ENCODE measurements around the gene PTPRJ. TPM values are rescaled to one million over a fixed set of nuclear protein-coding genes. Genes with fewer than 3 reads are reported as not detected.

The PTPRJ gene
- total RNA-seq, 1 experiment from 2014 or later, result 0.30 TPM

DNA sequence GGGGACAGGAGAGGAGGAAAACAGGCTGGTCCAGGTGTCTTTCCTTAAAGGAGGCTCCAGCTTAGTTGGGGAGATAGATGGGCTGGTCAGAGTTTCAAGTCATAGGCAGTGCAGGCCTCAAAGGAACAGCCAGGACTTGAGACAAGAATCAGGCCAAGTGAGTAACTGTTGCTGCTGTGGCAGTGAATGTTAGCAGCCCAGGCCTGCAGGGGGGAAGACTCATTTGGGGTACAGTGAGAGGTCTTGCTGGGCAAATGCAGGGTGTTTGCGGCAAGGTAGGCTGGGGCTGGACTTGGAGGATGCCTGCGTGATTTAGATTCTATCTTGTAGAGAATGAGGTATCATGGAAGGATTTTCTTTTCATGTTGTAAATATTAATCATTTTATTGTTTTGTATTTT, 24.1 kb downstream of the PTPRJ start:
- no peak for DNase-seq (ENCODE audit: unreplicated experiment)
- intact Hi-C loops (cut with micrococcal nuclease), result no loop called here
- Mint-ChIP-seq H3K9me3 (ENCODE audit: unreplicated experiment) (no peaks in the 10 kb centered on the region), H3K4me1 (ENCODE audit: insufficient read depth, unreplicated experiment) (peaks cover 4% of the 10 kb centered on the region), H3K36me3 (ENCODE audit: insufficient read depth, unreplicated experiment) (no peaks in the 10 kb centered on the region), H3K27ac (ENCODE audit: low read depth, unreplicated experiment) (no peak overlapping the region), H3K27me3 (ENCODE audit: insufficient read depth, unreplicated experiment) (no peaks in the 10 kb centered on the region), H3K4me3 (ENCODE audit: unreplicated experiment) (no peak overlapping the region)
- BruUV-seq (replicated peaks), result no TSS peak
- CTCF ChIA-PET, result no interaction called here
- POLR2A ChIA-PET, result no interaction called here
- TF ChIP-seq CTCF (IDR thresholded peaks at IDR 0.05; ENCODE audit: unreplicated experiment), result no peak

DNA sequence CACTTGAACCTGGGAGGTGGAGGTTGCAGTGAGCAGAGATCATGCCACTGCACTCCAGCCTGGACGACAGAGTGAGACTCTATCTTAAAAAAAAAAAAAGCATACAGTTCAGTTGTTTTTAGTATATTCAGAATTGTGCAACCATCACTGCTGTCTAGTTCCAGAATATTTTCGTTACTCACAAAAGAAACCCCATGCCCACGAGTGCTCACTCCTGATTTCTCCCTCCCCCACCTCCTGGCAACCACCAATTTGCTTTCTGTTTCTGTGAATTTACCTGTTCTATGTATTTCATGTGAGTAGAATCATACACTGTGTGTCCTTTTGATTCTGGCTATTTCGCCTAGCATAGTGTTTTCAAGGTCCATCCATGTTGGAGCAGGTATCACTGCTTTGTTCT, 24.8 kb downstream of the PTPRJ start:
- no peaks in the 10 kb centered on the region for H3K36me3 Mint-ChIP-seq (ENCODE audit: insufficient read depth, unreplicated experiment)
- no peak for DNase-seq (ENCODE audit: unreplicated experiment)
- H3K4me3 Mint-ChIP-seq (ENCODE audit: unreplicated experiment), result no peak overlapping the region
- no peak for TF ChIP-seq CTCF (IDR thresholded peaks at IDR 0.05; ENCODE audit: unreplicated experiment)
- BruUV-seq (replicated peaks), result no TSS peak
- ChIA-PET POLR2A (no interaction called here), CTCF (no interaction called here)
- H3K4me1 Mint-ChIP-seq (ENCODE audit: insufficient read depth, unreplicated experiment), result peaks cover 4% of the 10 kb centered on the region
- no peak overlapping the region for H3K27ac Mint-ChIP-seq (ENCODE audit: low read depth, unreplicated experiment)
- intact Hi-C loops (cut with micrococcal nuclease), result no loop called here
- H3K9me3 Mint-ChIP-seq (ENCODE audit: unreplicated experiment), result no peaks in the 10 kb centered on the region
- no peaks in the 10 kb centered on the region for H3K27me3 Mint-ChIP-seq (ENCODE audit: insufficient read depth, unreplicated experiment)

DNA sequence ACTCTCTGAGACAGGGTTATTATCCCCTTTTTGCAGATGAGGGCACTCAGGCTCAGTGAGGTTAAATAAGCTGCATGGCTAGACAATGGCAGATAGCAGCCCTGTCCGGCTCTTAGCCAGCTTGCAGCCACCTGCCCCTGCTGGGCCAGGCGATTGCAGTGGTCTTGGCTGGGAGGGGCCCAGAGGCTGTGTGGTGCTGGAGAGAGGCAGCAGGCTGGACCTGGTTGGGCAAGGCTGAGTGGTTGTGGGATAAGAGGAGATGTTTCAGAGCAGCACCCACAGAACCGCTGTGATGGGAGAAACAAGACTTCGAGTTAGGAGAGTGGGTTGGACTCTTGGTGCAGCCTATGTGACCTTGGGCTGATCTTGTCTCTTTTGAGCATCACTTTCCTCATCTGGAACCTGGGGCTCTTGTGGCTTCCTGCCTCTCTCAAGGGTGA, 25.5 kb downstream of the PTPRJ start:
- CTCF ChIA-PET, result no interaction called here
- Mint-ChIP-seq H3K27ac (ENCODE audit: low read depth, unreplicated experiment) (no peak overlapping the region), H3K36me3 (ENCODE audit: insufficient read depth, unreplicated experiment) (no peaks in the 10 kb centered on the region), H3K27me3 (ENCODE audit: insufficient read depth, unreplicated experiment) (no peaks in the 10 kb centered on the region), H3K4me1 (ENCODE audit: insufficient read depth, unreplicated experiment) (peaks cover 4% of the 10 kb centered on the region), H3K9me3 (ENCODE audit: unreplicated experiment) (no peaks in the 10 kb centered on the region), H3K4me3 (ENCODE audit: unreplicated experiment) (no peak overlapping the region)
- TF ChIP-seq CTCF (IDR thresholded peaks at IDR 0.05; ENCODE audit: unreplicated experiment), result no peak
- POLR2A ChIA-PET, result no interaction called here
- no TSS peak for BruUV-seq (replicated peaks)
- DNase-seq (ENCODE audit: unreplicated experiment), result no peak
- intact Hi-C loops (cut with micrococcal nuclease), result no loop called here

GRCh38 chr11:48006301-48006992, 26.1 kb downstream of the PTPRJ start:
- BruUV-seq (replicated peaks), result no TSS peak
- DNase-seq (ENCODE audit: unreplicated experiment), result peak; percentile 48
- POLR2A ChIA-PET, result no interaction called here
- no peaks in the 10 kb centered on the region for H3K27me3 Mint-ChIP-seq (ENCODE audit: insufficient read depth, unreplicated experiment)
- TF ChIP-seq CTCF (IDR thresholded peaks at IDR 0.05; ENCODE audit: unreplicated experiment), result no peak
- H3K27ac Mint-ChIP-seq (ENCODE audit: low read depth, unreplicated experiment), result no peak overlapping the region
- intact Hi-C loops (cut with micrococcal nuclease), result no loop called here
- no peaks in the 10 kb centered on the region for H3K36me3 Mint-ChIP-seq (ENCODE audit: insufficient read depth, unreplicated experiment)
- H3K9me3 Mint-ChIP-seq (ENCODE audit: unreplicated experiment), result no peaks in the 10 kb centered on the region
- H3K4me3 Mint-ChIP-seq (ENCODE audit: unreplicated experiment), result no peak overlapping the region
- CTCF ChIA-PET, result no interaction called here
- peaks cover 4% of the 10 kb centered on the region for H3K4me1 Mint-ChIP-seq (ENCODE audit: insufficient read depth, unreplicated experiment)

Measured in MCF 10A (cell line).